Fibroblast of mammary gland (primary cell): ENCODE measurements around the gene MYH10.
A peak's percentile ranks its signal among the peaks of the same experiment; 100 is the strongest.

Experiments used
- DNase-seq: peaks from one replicate; pipeline ENCODE4 v3.0.0-alpha.2; 2010; ENCODE audit warnings: low read depth
- H3K4me3 ChIP-seq: 2 replicates; pipeline ENCODE4 v1.5.1; 2011; ENCODE audit warnings: low read depth, mild to moderate bottlenecking, low read length, moderate library complexity; ENCODE audit not compliant: control insufficient read depth
- CTCF ChIP-seq: conservative IDR thresholded peaks from 2 replicates; pipeline ENCODE4 v1.5.1; 2011; ENCODE audit warnings: low read depth, low read length, inconsistent platforms; ENCODE audit not compliant: control insufficient read depth, insufficient read depth

MYH10 gene

GRCh38 chr17:8489841-8490240 lies 140.7 kb downstream of the MYH10 start:
- DNase-seq: peak; percentile 61
- TF ChIP-seq CTCF: no peak

GRCh38 chr17:8488901-8489300 lies 141.6 kb downstream of the MYH10 start:
- H3K4me3 ChIP-seq: no peak overlapping the region
- peak; percentile 99 for DNase-seq
- TF ChIP-seq CTCF: no peak

More at GRCh38 chr17:8489841-8490240, 140.7 kb downstream of the MYH10 start:
- H3K4me3 ChIP-seq: no peak overlapping the region

- TF ChIP-seq CTCF: no peak
- no peak for DNase-seq
- H3K4me3 ChIP-seq: no peak overlapping the region
Observed at GRCh38 chr17:8488491-8488890, 142.0 kb downstream of the MYH10 start.

- H3K4me3 ChIP-seq: no peak overlapping the region
- DNase-seq: no peak
- TF ChIP-seq CTCF: no peak
Observed at GRCh38 chr17:8487743-8488142, 142.8 kb downstream of the MYH10 start.

GRCh38 chr17:8487130-8487645 lies 143.3 kb downstream of the MYH10 start:
- no peak for TF ChIP-seq CTCF
- no peak overlapping the region for H3K4me3 ChIP-seq
- DNase-seq: no peak

- no peak overlapping the region for H3K4me3 ChIP-seq
- no peak for DNase-seq
- no peak for TF ChIP-seq CTCF
Observed at GRCh38 chr17:8485491-8485890, 145.0 kb downstream of the MYH10 start.

- TF ChIP-seq CTCF: no peak
- no peak overlapping the region for H3K4me3 ChIP-seq
- no peak for DNase-seq
Observed at GRCh38 chr17:8484465-8484864, 146.1 kb downstream of the MYH10 start.
